Astrocyte of the cerebellum (primary cell): ENCODE measurements around the gene F5.
A peak's percentile ranks its signal among the peaks of the same experiment; 100 is the strongest.
"Not testable (repeated sequence)": the region's sequence is repeated elsewhere in the genome, so short reads cannot be mapped to it uniquely, and the experiment has no call there.

Experiments used
- DNase-seq: peaks from one replicate; pipeline ENCODE4 v3.0.0-alpha.2; 2011; ENCODE audit warnings: low read depth
- H3K4me3 ChIP-seq: 2 replicates; pipeline ENCODE4 v1.5.1; 2011; ENCODE audit warnings: mild to moderate bottlenecking, low read depth, low read length, moderate library complexity
- CTCF ChIP-seq: IDR thresholded peaks from 2 replicates; pipeline ENCODE4 v1.5.1; 2012; ENCODE audit warnings: low read length, low read depth, moderate library complexity, mild to moderate bottlenecking; ENCODE audit errors: missing control alignments
- in situ Hi-C: cut with HindIII; loops from 2 replicates; pipeline ENCODE4 v1.10.0; 2017; ENCODE audit warnings: low sequenced_read_pairs

F5 gene

DNA sequence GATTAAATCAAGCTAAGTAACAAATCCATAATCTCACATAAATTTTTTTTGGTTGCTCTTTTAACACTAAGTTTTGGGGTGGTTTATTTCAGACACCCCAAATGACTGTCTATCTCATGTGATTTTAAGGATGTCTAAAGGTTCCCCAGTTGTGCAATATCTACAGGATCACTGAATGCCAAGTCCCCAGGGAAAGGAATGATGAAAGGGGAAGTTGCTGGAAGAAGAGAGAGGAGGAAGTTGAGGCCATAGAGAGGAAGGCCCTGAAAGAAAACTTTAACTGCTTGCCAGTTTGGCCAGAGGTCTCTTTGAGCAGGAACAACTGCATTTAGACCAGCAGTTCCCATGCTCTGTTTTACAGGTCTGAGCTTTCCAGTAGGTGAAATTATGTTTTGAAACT lies 73.1 kb downstream of the F5 start:
- in situ Hi-C loops = no loop called here
- DNase-seq = no peak
- H3K4me3 ChIP-seq = no peak overlapping the region
- no peak for TF ChIP-seq CTCF

DNA sequence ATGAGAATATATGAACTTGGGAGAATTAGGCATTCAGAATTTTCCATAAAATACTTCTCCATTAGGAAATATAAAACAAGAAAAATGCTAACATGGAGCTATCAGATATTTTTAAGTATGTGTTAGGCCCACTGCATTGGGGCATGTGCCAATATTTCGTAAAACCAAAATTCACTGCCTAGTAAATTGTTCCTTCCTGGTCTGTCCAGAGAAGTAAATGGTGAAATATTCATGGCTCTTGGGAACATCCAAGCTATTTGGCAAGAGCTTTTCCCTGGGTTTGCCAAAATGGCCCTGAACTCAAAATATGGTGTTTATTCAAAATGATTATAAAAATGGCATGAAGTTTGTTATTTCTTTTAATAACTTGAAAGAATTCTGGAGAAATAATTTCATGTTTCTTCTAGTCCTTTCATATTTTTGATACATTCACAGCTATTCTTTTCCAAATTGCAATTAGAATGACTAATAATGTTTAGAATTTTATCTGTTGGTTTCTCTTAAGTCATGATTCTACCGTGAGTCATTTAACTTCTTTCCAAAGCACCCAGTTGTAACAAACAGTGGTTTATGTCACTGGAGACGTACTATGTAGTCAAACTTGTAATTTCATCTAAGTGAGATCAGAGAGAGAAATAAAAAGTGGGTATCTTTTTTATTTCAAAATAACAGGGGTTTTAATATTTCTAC lies 74.8 kb downstream of the F5 start:
- in situ Hi-C loops = no loop called here
- H3K4me3 ChIP-seq = no peak overlapping the region
- DNase-seq = peak; percentile 64
- TF ChIP-seq CTCF = no peak

DNA sequence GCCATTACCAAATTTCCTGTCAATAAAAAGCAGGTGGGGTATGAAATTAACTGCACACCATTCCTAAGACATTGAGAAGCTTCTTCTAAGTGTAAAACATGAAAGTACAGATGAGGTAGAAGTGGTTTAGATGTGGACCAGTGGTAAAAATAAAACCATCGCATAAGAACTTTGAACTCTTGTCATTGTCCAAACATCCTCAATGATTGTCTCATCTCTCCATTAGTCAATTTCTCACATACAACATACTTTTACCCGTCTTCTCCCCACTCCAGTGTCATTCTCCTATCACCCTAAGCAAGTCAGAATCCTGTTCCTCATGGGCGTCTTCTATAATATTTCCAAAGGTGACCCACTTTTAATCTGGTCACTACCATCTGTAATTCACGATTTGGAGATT lies 76.2 kb downstream of the F5 start:
- TF ChIP-seq CTCF = no peak
- in situ Hi-C loops = no loop called here
- no peak overlapping the region for H3K4me3 ChIP-seq
- DNase-seq = no peak

GRCh38 chr1:169509354-169509753 lies 76.9 kb downstream of the F5 start:
- no peak for DNase-seq
- in situ Hi-C loops = no loop called here
- TF ChIP-seq CTCF = no peak
- no peak overlapping the region for H3K4me3 ChIP-seq

- TF ChIP-seq CTCF = no peak
- DNase-seq = no peak
- in situ Hi-C loops = no loop called here
- no peak overlapping the region for H3K4me3 ChIP-seq
These were observed 77.6 kb downstream of the F5 start for GRCh38 chr1:169508432-169509338.

DNA sequence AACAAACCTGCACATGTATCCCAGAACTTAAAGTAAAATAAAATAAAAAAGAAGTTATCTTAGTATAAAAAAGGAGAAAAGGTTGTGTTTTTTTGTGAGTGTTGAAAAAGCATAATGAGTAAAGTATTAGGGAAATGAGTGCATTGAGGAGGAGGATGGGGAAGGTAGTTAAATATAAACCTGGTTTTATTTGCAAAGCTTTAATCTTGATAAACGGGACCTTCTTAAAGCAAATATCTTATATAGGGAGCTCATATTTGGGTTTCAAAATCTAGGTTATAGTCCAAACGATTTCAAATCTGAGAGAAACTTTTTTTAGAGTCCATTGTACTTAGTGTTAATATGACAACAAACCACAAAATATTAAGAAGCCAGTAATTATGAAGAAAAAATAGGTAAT lies 78.9 kb downstream of the F5 start:
- DNase-seq = no peak
- no peak for TF ChIP-seq CTCF
- in situ Hi-C loops = no loop called here
- no peak overlapping the region for H3K4me3 ChIP-seq

DNA sequence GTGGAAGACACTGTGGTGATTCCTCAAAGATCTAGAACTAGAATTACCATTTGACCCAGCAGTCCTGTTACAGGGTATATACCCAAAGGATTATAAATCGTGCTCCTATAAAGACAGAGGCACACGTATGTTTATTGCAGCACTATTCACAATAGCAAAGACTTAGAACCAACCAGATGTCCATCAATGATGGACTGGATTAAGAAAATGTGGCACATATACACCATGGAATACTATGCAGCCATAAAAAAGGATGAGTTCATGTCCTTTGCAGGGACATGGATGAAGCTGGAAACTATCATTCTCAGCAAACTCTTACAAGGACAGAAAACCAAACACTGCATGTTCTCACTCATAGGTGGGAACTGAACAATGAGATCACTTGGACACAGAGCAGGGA lies 82.7 kb downstream of the F5 start:
- DNase-seq, H3K4me3 ChIP-seq, in situ Hi-C loops: not testable (repeated sequence)
